Ectodermal cell (in vitro differentiated cells): ENCODE measurements around the gene TACC2.

Experiments used
- H3K27ac ChIP-seq: 2 replicates; pipeline ENCODE4 v1.7.0; 2013; ENCODE audit warnings: mild to moderate bottlenecking, low read depth, low read length; ENCODE audit not compliant: insufficient read depth, poor library complexity, severe bottlenecking
- H3K27me3 ChIP-seq: 2 replicates; pipeline ENCODE4 v1.7.0; 2013; ENCODE audit warnings: mild to moderate bottlenecking, low read length; ENCODE audit not compliant: insufficient read depth, control insufficient read depth, poor library complexity, severe bottlenecking
- H3K36me3 ChIP-seq: one replicate; pipeline ENCODE4 v1.7.0; 2013; ENCODE audit warnings: low read length; ENCODE audit not compliant: control insufficient read depth, insufficient read depth
- H3K4me1 ChIP-seq: one replicate; pipeline ENCODE4 v1.7.0; 2013; ENCODE audit warnings: low read length; ENCODE audit not compliant: control insufficient read depth, insufficient read depth
- H3K4me3 ChIP-seq: 2 replicates; pipeline ENCODE4 v1.7.0; 2013; ENCODE audit warnings: low read depth, low read length, control low read depth; ENCODE audit not compliant: insufficient read depth
- H3K9me3 ChIP-seq: 2 replicates; pipeline ENCODE4 v1.7.0; 2013; ENCODE audit warnings: mild to moderate bottlenecking, low read length, moderate library complexity; ENCODE audit not compliant: control insufficient read depth
- WGBS, 2 experiments: methylation state at CpG; one replicate each; pipeline ENCODE4 v1.1.7; 2013; ENCODE audit warnings: missing lambda C conversion rate in 2 of 2; 5-methylcytosine and 5-hydroxymethylcytosine counted together

TACC2 gene

DNA sequence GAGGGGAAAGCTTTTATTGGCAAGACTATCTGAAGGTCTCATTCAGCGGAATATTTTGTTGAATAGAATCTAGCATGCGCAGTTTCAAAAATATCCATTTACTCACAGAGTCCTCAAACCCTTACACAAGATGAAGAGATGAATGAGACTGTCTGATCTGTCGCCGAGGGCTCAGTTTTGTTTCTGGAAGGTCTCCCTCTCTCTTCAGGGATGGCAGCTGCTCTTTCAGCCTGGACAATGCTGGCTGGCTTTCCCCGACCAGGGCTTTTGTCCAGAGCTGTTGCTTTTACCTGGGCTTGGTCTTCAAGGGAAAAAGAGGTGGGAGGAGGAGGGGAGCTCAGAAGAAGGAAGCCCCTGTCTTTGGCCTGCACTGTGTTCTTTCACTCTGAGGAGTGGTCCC, 200.2 kb downstream of the TACC2 start:
- no peaks in the 10 kb centered on the region for H3K9me3 ChIP-seq
- H3K27me3 ChIP-seq: no peaks in the 10 kb centered on the region
- no peak overlapping the region for H3K27ac ChIP-seq
- WGBS, 2 experiments: 62 to 70% methylated on average over 4 to 5 of the region's 5 CpGs
- H3K4me3 ChIP-seq: no peak overlapping the region
- H3K36me3 ChIP-seq: no peaks in the 10 kb centered on the region
- peaks cover 39% of the 10 kb centered on the region for H3K4me1 ChIP-seq

DNA sequence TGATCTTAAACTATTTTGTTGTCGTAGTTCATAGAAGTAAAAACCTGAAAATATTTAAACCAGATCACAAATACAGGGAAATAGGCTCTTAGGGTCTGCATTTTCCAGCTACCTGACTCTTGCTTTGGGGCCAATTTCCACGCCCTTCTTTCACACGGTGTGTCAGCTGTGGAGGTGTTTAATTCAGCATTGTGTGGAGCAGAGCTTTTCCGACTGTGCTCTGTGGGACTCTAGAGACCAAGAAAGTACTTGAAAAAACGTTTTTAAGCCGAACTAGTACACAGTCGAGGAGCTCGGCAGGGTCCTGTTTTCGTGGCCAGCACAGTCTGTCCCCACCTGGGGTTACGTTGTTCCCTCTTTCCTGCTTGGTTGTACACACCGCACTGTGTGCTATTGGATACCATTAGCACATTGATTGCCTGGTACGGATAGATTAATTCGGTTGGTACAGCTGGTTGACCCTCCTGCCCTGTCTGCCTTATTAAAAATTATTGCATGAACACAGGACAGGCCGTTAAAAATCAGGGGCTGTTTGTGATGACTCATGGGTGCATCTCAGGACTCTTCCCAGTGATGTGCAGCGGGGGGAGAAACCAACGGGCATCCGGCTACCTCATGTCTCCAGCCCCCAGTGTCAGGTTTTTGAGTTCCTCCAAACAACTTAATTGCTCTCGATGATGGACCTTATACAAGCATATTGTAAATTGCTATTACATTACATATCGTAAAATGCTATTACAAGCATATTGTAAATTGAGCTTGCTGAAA, 201.4 kb downstream of the TACC2 start:
- Histone ChIP-seq H3K4me3 (no peak overlapping the region), H3K27ac (no peak overlapping the region), H3K4me1 (peaks cover 39% of the 10 kb centered on the region), H3K9me3 (no peaks in the 10 kb centered on the region), H3K27me3 (no peaks in the 10 kb centered on the region), H3K36me3 (no peaks in the 10 kb centered on the region)
- WGBS, 2 experiments: 87 to 89% methylated on average over 18 to 19 of the region's 19 CpGs

DNA sequence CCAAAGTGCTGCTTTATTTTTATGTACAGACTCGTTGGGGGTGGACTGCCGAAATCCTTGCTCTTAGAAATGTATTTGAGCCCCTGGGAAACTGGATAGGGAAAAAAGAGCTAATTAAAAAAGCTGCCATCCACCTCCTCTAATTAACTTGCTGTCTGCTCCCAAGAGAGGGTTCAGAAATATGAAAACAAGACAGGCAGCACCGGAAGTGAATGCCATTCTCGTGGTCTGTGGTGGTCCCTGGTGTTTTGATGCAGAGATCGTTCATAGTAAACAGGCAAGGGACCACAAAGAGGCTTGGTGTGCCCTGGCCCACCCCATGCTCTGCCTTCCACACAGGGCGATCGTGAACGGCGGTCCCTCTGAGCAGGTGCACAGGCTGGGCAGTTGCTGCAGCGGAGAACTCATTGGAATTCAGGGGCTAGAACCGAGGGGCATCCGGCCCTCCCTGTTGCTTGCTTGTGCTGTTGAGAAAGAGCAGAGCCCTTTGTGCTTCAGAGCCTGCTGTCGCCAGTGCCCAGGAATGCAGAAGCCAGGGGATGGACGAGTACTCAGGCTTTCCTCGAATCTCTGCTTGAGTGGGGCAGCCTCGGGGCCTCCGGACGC, 203.1 kb downstream of the TACC2 start:
- Histone ChIP-seq H3K27ac (peak overlapping the region; percentile 58), H3K9me3 (no peaks in the 10 kb centered on the region), H3K36me3 (no peaks in the 10 kb centered on the region), H3K27me3 (no peaks in the 10 kb centered on the region), H3K4me3 (no peak overlapping the region), H3K4me1 (peaks cover 36% of the 10 kb centered on the region)
- WGBS, 2 experiments: 66 to 72% methylated on average over 18 of the region's 18 CpGs

DNA sequence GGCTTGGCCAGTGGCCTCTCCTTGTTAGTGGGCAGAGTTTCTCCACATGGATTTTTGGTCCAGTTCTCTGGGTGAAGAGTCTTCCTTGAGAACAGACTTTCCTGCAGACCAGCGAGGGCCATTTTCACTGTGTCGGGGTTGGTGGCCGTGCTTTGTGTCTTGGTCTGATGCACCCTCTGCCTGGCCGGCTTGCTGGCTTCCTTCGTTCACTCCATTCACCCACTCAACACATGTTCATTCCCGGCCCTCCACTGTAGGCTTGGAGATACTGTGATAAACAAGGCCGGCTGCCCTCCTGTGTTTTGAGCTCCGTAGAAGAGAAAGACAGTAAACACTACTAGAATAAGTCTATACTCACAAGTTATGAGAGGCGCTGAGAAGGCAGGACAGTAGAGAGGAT, 205.3 kb downstream of the TACC2 start:
- Histone ChIP-seq H3K27me3 (no peaks in the 10 kb centered on the region), H3K27ac (no peak overlapping the region), H3K4me3 (no peak overlapping the region), H3K9me3 (no peaks in the 10 kb centered on the region), H3K4me1 (peaks cover 36% of the 10 kb centered on the region), H3K36me3 (no peaks in the 10 kb centered on the region)
- WGBS, 2 experiments: 97% methylated on average over 9 of the region's 9 CpGs

DNA sequence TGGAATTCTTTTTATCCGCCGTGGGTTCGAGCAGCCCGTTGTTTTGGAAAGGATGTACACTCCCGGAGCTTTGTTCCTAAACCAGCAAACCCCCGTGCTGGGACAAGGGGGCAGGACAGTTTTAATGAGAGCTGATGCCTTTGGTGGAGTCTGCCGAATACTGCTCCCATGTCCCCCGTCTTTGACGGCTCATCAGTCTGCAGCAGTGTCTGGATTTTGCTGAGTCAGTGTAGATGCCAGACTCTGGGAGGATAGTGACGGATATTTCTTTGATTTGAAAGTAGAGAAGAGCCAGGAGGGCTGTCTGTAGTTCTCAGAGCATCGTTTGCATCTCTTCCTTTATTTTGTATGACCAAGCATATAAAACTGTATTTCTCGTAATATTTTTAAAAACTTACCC, 207.3 kb downstream of the TACC2 start:
- no peaks in the 10 kb centered on the region for H3K27me3 ChIP-seq
- H3K9me3 ChIP-seq: no peaks in the 10 kb centered on the region
- no peak overlapping the region for H3K4me3 ChIP-seq
- no peak overlapping the region for H3K27ac ChIP-seq
- 97% methylated on average over 10 to 11 of the region's 12 CpGs for WGBS, 2 experiments
- peaks cover 29% of the 10 kb centered on the region for H3K4me1 ChIP-seq
- peaks cover 1% of the 10 kb centered on the region for H3K36me3 ChIP-seq

DNA sequence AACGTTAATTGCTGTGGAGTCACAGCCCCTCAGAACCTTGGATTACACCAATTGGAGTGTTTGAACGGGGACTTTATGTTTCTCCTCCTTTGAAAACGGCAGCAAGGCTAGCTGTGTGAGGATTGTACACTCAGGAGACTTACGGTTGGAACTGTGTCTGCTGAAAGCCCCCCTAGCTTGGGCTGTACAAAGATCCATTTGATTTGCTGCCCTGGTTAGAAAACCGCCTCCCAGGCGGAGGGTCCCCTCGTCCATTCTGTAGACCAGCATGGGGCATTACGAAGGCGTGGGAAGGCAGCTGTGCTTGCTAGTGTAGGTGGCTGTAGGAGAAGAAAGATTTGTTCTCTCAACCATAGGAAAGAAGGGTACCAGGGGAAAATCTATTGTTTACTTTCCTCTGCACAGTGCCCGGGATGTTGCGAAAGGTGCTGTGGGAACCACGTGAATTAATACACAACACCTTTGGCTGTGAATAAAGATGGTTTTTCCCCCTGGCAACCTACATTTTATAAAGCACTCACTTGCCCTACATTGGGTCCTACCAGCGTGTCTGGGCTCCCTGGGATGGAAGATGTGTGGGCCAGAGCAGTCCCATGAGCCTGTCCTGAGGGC, 208.8 kb downstream of the TACC2 start:
- H3K4me1 ChIP-seq: peaks cover 15% of the 10 kb centered on the region
- H3K9me3 ChIP-seq: no peaks in the 10 kb centered on the region
- peak overlapping the region; percentile 57 for H3K27ac ChIP-seq
- H3K27me3 ChIP-seq: no peaks in the 10 kb centered on the region
- H3K36me3 ChIP-seq: peaks cover 5% of the 10 kb centered on the region
- H3K4me3 ChIP-seq: no peak overlapping the region
- WGBS, 2 experiments: 64% methylated on average over 13 of the region's 13 CpGs

DNA sequence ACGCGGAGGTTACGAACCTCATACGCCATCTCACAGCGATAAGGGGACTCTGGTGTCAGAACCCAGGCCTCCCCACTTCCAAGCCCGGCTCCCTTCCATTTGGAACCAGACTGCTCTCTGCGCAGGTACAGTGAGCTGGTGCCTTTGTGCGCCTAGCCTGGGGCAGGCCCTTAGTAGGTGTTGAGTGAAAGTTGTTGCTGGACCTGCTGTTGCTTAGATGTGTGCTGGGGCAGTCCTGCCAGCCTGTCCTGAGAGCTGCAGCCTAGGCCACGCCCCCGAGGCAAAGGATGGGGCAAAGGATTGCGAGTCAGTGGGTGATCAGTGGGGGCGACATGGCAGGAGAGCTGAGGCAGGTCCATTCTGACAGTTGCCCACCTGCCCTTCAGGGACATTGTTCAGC, 209.7 kb downstream of the TACC2 start:
- no peak overlapping the region for H3K27ac ChIP-seq
- no peak overlapping the region for H3K4me3 ChIP-seq
- H3K36me3 ChIP-seq: peaks cover 5% of the 10 kb centered on the region
- H3K4me1 ChIP-seq: peaks cover 13% of the 10 kb centered on the region
- H3K9me3 ChIP-seq: no peaks in the 10 kb centered on the region
- H3K27me3 ChIP-seq: no peaks in the 10 kb centered on the region
- 91 to 95% methylated on average over 12 of the region's 12 CpGs for WGBS, 2 experiments

DNA sequence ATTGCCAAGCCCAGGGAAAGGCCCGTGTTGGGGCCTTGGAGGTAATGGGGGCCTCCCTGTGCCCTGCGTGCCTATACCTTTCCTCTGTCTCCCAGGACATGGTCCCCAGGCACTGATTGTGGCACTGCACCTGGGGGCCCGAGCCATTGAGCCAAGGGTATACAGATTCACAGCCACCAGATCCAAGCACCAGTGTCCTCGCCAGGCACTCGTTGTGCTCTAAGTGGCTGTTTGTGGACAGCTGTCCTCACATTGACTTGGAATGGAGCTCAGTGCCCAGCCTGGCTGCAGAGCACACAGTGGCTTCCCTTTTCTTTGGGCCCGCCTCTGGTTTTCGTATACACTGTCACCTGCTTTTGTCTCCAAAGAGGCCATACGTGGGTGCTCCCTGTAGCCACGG, 210.1 kb downstream of the TACC2 start:
- H3K36me3 ChIP-seq: peaks cover 5% of the 10 kb centered on the region
- WGBS, 2 experiments: 92 to 95% methylated on average over 9 of the region's 9 CpGs
- no peaks in the 10 kb centered on the region for H3K27me3 ChIP-seq
- no peak overlapping the region for H3K27ac ChIP-seq
- no peaks in the 10 kb centered on the region for H3K9me3 ChIP-seq
- H3K4me3 ChIP-seq: no peak overlapping the region
- H3K4me1 ChIP-seq: peaks cover 13% of the 10 kb centered on the region

DNA sequence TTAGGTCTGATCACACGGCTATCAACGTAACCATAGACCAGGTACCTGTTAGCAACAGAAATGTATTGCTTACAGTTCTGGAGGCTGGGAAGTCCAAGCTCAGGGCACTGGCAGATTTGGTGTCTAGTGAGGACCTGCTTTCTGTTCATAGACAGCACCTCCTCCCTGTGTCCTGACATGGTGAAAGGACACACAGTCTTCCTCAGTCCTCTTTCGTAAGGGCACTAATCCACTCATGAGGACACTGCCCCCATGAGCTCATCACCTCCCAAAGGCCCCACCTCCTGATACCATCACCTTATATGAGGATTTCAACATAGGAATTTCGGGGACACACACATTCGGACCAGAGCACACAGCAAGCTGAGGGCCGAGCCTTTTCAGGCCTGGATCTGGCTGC, 210.7 kb downstream of the TACC2 start:
- Histone ChIP-seq H3K4me3 (no peak overlapping the region), H3K36me3 (peaks cover 5% of the 10 kb centered on the region), H3K4me1 (peaks cover 13% of the 10 kb centered on the region), H3K27ac (no peak overlapping the region), H3K9me3 (no peaks in the 10 kb centered on the region), H3K27me3 (no peaks in the 10 kb centered on the region)
- 96 to 97% methylated on average over 6 of the region's 6 CpGs for WGBS, 2 experiments

DNA sequence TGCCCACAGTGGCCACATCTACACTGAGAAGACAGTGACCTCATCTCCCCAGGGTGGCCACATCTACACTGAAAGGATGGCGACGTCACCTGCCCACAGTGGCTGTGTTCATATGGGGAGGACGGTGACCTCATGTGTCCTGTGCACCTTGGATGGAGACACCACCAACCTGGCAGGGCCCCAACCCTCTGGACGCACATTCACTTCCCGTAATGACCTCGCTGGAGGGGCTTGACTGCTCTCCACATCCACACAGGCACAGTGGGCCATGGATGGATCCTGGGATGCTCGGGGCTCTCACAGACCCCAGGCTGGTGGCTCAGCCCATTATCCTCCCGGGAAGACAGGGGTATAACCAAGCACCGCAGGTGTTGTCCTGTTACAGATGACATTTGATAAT, 212.4 kb downstream of the TACC2 start:
- H3K27ac ChIP-seq: no peak overlapping the region
- WGBS, 2 experiments: 96 to 97% methylated on average over 9 of the region's 9 CpGs
- no peaks in the 10 kb centered on the region for H3K9me3 ChIP-seq
- peaks cover 5% of the 10 kb centered on the region for H3K36me3 ChIP-seq
- H3K27me3 ChIP-seq: no peaks in the 10 kb centered on the region
- H3K4me1 ChIP-seq: peaks cover 13% of the 10 kb centered on the region
- no peak overlapping the region for H3K4me3 ChIP-seq
